Endothelial cell (in vitro differentiated cells): Measurements from ENCODE around the gene PPP2R2C. TPM values are rescaled to one million over a fixed set of nuclear protein-coding genes. Genes with fewer than 3 reads are reported as not detected.

ENCODE experiments used
- DNase-seq: peaks from one replicate; pipeline ENCODE4 v3.0.0; 2021; ENCODE audit warnings: low spot score
- H3K27ac Mint-ChIP-seq: one replicate; pipeline ENCODE4 v1.8.0; 2021; ENCODE audit warnings: mixed read lengths, inconsistent platforms; ENCODE audit not compliant: unreplicated experiment
- H3K27me3 Mint-ChIP-seq: one replicate; pipeline ENCODE4 v1.8.0; 2021; ENCODE audit warnings: mild to moderate bottlenecking, moderate library complexity, mixed read lengths, inconsistent platforms; ENCODE audit not compliant: unreplicated experiment
- H3K36me3 Mint-ChIP-seq: one replicate; pipeline ENCODE4 v1.8.0; 2021; ENCODE audit warnings: mild to moderate bottlenecking, low read depth, mixed read lengths, inconsistent platforms; ENCODE audit not compliant: unreplicated experiment
- H3K4me1 Mint-ChIP-seq: one replicate; pipeline ENCODE4 v1.8.0; 2021; ENCODE audit warnings: mild to moderate bottlenecking, mixed read lengths, inconsistent platforms; ENCODE audit not compliant: unreplicated experiment
- H3K4me3 Mint-ChIP-seq: one replicate; pipeline ENCODE4 v1.8.0; 2021; ENCODE audit warnings: mild to moderate bottlenecking, mixed read lengths, inconsistent platforms; ENCODE audit not compliant: unreplicated experiment
- H3K9me3 Mint-ChIP-seq: one replicate; pipeline ENCODE4 v1.8.0; 2021; ENCODE audit warnings: mixed read lengths, inconsistent platforms; ENCODE audit not compliant: unreplicated experiment
- total RNA-seq: library from RNA; stranded (reverse); fragmentation: NEBNext Ultra II Directional; extraction: Animal tissue kit (Norgen Biotek cat#: 25700); gene quantifications from one replicate; pipeline ENCODE4 v1.2.1, GENCODE V29; 2021; ENCODE audit not compliant: unreplicated experiment
- TF ChIP-seq, protein P1 (sequence below): fragments of 200-600 bp; sonication (generic); IDR thresholded peaks from one replicate; pipeline ENCODE4 v1.5.0; 2021; ENCODE audit warnings: antibody characterized with exemption; ENCODE audit not compliant: unreplicated experiment

Gene PPP2R2C
- total RNA-seq, 1 donor from 2014 or later: 1.7 TPM

DNA sequence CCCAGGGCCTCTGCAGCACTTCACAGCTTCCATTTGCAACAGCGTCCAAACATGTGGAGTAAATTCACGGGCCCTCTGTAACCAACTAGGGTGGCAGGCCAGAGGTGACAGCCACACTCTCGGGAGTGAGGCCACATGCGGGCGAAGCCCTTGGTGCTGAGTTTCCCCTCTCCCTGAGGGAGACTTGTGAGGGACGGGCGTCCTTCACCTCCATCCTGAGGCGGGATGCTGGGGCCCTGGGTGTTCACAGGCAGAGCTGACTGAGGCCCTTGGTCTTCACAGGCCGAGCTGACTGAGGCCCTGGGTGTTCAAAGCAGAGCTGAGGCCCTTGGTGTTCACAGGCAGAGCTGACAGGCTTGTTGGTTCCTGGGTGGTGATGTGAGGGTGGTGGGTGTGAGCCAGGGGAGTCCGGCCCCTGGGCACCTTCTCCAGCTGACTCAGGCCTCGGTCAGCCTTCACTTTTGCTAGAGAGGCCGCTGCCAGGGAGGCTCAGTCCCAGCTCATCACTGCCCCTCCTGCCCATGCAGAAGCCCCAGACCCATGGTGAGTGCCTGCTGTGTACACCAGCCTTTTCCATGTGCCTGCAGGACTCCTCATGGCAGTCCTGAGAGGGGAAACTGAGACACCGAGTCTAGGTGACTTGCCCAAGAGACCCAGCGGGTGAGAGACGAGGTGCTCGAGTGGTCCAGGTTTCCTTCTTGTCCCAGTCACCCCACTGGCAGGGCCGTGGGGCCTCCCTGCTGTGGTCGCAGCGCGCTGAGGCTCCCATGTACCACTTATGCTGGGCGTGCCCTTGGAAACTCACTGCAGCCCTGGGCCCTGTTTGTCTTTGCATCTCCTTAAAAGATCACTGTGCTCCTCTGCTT is 194.2 kb downstream of the PPP2R2C start:
- H3K9me3 Mint-ChIP-seq: no peaks in the 10 kb centered on the region
- peaks cover 18% of the 10 kb centered on the region for H3K4me1 Mint-ChIP-seq
- peaks cover 17% of the 10 kb centered on the region for H3K36me3 Mint-ChIP-seq
- no peak for DNase-seq
- H3K4me3 Mint-ChIP-seq: no peak overlapping the region
- TF ChIP-seq, protein P1, sequence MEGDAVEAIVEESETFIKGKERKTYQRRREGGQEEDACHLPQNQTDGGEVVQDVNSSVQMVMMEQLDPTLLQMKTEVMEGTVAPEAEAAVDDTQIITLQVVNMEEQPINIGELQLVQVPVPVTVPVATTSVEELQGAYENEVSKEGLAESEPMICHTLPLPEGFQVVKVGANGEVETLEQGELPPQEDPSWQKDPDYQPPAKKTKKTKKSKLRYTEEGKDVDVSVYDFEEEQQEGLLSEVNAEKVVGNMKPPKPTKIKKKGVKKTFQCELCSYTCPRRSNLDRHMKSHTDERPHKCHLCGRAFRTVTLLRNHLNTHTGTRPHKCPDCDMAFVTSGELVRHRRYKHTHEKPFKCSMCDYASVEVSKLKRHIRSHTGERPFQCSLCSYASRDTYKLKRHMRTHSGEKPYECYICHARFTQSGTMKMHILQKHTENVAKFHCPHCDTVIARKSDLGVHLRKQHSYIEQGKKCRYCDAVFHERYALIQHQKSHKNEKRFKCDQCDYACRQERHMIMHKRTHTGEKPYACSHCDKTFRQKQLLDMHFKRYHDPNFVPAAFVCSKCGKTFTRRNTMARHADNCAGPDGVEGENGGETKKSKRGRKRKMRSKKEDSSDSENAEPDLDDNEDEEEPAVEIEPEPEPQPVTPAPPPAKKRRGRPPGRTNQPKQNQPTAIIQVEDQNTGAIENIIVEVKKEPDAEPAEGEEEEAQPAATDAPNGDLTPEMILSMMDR: no peak
- H3K27me3 Mint-ChIP-seq: peaks cover 4% of the 10 kb centered on the region
- no peak overlapping the region for H3K27ac Mint-ChIP-seq

DNA sequence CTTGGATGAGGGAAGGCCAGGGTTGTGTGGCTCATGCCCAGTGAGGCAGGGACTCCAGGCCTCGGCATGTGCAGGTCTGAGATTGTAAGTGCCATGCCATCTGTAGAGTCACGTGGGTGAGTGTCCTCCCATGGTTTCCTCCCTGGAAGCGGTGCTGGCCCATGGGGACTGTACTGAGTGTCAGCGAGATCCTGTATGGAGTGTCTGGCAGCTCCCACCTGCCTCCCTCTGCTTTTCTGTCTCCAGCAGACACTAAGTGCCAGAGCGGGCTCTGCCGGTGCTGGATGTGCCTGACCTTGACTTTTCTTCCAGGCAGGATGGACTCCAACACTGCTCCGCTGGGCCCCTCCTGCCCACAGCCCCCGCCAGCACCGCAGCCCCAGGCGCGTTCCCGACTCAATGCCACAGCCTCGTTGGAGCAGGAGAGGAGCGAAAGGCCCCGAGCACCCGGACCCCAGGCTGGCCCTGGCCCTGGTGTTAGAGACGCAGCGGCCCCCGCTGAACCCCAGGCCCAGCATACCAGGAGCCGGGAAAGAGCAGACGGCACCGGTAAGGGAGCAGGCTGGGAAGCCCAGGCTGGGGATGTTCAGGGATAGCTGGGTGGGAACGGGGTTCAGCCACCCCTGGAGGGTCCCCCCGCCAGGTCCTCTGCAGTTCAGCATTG is 195.1 kb downstream of the PPP2R2C start:
- Mint-ChIP-seq H3K4me1 (peaks cover 18% of the 10 kb centered on the region), H3K4me3 (no peak overlapping the region), H3K9me3 (no peaks in the 10 kb centered on the region), H3K36me3 (peaks cover 15% of the 10 kb centered on the region), H3K27me3 (peaks cover 4% of the 10 kb centered on the region), H3K27ac (no peak overlapping the region)
- TF ChIP-seq, protein P1: no peak
- DNase-seq: no peak

DNA sequence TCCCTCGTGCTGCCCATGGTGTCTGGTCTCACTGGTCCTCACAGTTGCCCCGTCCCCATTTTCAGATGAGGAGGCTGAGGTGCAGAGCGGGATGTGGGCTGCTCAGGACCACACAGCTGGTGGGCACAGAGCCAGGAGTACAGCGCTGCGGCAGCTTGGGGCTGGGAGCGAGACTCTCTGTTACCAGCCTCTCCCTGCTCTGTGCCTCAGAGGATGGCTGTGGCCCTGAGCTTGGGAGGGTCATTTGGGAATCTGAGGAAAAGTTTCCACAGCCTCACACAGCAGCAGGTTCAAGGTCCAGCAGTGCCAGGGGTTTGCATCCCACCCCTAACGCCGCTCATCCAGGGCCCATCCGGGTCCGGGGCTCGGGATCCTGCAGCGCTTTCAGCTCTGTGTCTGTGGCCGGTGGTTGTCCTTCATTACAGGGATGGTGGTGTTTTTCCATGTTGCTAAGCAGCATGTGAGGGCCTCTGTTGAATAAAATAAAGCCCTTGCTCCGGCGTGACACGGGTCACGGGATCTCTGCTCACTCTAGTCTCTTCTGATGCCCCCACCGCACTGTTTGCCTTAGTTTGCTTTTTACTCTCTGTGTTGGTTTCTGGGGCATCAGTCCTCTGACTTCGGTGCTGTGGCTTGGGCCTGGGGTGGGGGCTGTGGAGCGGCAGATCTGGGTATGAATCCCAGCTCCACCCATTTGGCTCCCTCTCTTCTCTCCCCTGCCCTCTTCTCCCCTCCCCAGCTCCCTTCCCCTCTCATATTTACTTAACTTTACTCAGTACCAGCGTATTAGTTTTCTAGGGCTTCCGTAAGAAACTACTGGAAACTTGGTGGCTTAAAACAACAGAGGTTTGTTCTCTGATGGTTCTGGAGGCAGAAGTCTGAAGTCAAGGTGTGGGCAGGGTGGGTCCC is 196.3 kb downstream of the PPP2R2C start:
- peaks cover 7% of the 10 kb centered on the region for H3K36me3 Mint-ChIP-seq
- no peak for DNase-seq
- H3K27me3 Mint-ChIP-seq: peaks cover 8% of the 10 kb centered on the region
- H3K27ac Mint-ChIP-seq: no peak overlapping the region
- H3K4me3 Mint-ChIP-seq: no peak overlapping the region
- TF ChIP-seq, protein P1: no peak
- no peaks in the 10 kb centered on the region for H3K9me3 Mint-ChIP-seq
- H3K4me1 Mint-ChIP-seq: peaks cover 24% of the 10 kb centered on the region

DNA sequence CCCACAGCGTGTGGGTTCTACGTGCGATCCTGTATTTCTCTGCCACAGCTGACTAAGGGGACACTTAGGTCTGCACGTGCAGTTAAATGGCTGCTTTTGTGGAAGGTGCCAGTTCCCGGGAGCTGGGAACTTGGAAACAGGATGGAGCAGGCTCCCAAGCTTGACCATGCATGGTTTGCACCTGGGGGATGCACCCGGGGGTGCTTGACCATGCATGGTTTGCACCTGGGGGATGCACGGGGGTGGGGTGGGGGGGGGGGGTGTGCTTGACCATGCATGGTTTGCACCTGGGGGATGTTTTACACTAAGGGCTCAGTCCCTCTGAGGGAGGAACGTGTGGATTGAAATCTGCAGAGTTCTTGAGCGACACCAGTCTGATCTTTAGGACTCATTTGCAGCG is 197.1 kb downstream of the PPP2R2C start:
- H3K4me3 Mint-ChIP-seq: no peak overlapping the region
- no peak for DNase-seq
- H3K4me1 Mint-ChIP-seq: peaks cover 26% of the 10 kb centered on the region
- H3K9me3 Mint-ChIP-seq: no peaks in the 10 kb centered on the region
- H3K27ac Mint-ChIP-seq: no peak overlapping the region
- H3K36me3 Mint-ChIP-seq: peaks cover 5% of the 10 kb centered on the region
- TF ChIP-seq, protein P1: no peak
- peaks cover 9% of the 10 kb centered on the region for H3K27me3 Mint-ChIP-seq
